Measurements from ENCODE around the gene DFFA.
"Not testable (repeated sequence)": the region's sequence is repeated elsewhere in the genome, so short reads cannot be mapped to it uniquely, and the experiment has no call there.

DFFA gene

DNA sequence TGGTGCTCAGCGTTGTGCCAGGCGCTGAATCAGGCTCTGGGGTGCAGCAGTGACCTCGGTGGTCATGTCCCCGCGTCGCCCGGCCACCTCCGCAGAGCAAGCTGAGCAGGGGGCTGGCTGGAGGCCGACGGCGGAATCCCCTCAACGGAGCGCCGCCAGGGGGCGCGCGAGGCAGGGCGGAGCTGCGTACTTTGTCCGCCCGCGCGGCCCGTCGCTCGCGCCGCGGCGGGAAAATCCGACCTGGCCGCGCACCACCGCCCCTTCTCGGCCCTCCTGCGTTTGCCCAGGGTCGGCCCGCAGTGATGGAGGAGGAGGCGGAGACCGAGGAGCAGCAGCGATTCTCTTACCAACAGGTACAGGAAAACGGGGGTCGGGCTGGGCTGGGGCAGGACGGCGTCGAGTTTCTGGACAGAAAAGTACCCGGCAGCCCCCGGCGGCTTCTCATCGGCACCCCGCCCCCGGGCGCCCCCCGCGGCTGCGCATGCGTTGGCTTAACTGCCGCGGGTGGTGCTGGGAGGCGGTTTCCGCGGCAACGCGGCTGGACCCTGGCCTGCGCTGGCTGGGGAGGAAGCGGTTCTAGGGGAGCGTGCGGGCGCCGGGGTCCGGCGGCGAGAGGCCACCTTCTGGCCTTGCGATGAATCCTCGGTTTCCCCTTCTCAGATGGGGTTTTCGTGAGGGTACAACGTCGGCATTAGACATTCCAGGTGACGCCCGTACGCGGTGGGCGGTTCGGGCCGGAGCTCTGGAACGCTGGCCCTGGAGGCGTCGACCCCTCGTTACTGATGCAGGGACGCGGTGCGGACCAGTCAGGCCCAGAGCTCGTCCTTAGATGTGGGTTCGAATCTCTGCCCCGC lies 41.9 kb downstream of the DFFA start, which contains the start of gene CENPS:
Gene CENPS (plus strand): TSS at position 218 of the 854 bp plus-strand sequence. CDS start 85 bp downstream, at position 303.
- DNase-seq (ENCODE audit: low spot score), result peak; percentile 83

DNA sequence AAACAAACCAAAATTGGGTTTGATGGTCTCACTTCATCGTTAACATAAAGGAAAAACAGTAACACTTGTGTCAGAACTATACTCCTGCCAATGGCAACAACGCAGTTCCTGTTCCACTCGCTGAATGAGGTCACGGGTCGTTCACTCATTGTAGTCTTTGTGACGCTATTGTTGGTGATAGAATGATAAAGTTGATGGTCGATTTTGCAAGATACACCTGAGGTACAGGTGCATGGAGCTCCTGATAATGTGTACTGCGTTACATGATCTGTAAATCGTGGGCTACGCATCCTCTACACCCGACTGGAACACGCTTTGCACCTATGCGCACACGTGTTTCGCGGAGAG lies 42.5 kb downstream of the DFFA start:
- no peak for DNase-seq (ENCODE audit: low spot score)

DNA sequence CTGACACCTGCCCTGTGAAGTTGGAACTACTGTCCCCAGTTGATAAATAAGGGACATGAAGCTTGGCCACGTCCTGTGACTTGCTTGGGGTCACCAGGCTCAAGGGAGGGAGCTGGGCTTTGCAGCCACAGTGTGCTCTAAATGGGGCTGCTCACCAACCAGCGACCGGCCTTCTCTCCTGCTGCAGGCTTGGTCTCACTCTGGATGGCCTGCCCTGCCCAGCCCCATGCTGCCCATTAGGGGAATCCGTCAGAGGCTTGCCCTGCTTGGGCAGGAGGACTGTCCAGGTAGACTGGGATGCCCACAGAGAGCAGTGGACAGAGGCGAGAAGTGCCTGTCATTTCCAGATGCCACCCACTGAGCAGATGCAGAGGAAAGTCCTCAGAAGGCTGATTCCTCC lies 43.3 kb downstream of the DFFA start:
- DNase-seq (ENCODE audit: low spot score), result no peak

DNA sequence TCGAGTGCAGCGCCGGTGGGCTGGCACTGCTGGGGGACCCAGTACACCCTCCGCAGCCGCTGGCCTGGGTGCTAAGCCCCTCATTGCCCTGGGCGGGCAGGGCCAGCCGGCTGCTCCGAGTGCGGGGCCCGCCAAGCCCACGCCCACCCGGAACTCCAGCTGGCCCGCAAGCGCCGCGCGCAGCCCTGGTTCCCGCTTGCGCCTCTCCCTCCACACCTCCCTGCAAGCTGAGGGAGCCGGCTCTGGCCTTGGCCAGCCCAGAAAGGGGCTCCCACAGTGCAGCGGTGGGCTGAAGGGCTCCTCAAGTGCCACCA lies 45.8 kb downstream of the DFFA start:
- not testable (repeated sequence) for DNase-seq (ENCODE audit: low spot score)

DNA sequence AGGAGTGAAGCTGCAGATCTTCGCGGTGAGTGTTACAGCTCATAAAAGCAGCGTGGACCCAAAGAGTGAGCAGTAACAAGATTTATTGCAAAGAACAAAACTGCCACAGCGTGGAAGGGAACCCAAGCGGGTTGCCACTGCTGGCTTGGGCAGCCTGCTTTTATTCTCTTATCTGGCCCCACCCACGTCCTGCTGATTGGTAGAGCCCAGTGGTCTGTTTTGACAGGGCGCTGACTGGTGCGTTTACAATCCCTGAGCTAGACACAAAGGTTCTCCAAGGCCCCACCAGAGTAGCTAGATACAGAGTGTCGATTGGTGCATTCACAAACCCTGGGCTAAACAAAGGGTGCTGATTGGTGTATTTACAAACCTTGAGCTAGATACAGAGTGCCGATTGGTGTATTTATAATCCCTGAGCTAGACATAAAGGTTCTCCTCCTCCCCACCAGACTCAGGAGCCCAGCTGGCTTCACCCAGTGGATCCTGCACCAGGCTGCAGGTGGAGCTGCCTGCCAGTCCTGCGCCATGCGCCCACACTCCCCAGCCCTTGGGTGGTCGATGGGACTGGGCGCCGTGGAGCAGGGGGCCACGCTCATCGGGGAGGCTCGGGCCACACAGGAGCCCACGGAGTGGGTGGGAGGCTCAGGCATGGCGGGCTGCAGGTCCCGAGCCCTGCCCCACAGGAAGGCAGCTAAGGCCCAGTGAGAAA lies 46.3 kb downstream of the DFFA start:
- DNase-seq (ENCODE audit: low spot score), result not testable (repeated sequence)

DNA sequence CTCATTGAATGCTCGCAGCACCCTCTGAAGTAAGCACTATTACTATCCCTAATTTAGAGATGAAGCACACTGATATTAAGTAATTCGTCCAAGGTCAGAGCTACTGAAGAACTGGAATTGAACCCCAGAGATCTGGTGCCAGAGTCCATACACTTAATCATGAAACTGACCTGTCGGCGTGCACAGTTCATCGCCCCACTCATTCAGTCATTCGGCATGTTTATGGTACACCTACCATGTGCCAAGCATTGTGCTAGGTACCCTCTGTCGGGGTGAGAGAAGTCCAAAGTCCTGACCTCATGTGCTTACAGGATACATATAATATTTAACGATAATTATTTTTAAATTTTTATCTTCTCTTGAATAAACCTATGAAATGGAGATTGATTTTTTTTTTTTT lies 47.7 kb downstream of the DFFA start:
- DNase-seq (ENCODE audit: low spot score), result no peak

DNA sequence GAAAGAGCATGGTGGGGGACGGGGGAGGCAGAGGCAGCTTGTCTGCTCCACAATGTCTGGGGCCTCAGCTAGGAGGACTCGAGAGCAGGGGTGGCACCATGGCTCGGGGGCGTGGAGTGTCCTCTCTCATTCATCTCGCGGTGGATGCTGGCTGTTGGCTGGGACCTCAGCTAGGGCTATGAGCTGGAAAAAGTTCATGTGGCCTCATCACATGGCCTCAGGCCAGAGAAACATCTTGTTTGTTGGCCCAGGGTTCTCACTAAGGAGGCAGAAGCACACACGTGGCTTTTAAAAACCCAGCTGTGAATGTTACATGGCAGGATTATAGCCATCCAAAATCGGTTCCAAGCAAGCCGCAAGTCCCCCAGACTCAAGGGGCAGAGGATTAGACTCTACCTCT lies 48.3 kb downstream of the DFFA start:
- DNase-seq (ENCODE audit: low spot score), result no peak

DNA sequence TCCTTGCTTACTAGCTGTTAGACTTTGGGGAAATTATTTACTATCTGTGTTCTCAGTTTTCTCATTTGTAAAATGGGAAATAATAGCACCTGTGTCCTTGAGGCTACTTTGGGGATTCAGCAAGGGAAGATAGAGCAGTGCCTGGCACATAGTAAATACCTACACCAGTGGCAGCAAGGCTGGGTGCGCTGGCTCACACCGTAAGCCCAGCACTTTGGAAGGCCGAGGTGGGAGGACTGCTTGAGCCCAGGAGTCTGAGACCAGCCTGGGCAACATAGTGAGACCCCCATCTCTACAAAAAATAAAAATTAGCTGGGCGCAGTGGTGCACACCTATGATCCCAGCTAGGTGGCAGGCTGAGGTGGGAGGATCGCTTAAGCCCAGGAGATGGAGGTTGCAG lies 50.7 kb downstream of the DFFA start:
- no peak for DNase-seq (ENCODE audit: low spot score)

DNA sequence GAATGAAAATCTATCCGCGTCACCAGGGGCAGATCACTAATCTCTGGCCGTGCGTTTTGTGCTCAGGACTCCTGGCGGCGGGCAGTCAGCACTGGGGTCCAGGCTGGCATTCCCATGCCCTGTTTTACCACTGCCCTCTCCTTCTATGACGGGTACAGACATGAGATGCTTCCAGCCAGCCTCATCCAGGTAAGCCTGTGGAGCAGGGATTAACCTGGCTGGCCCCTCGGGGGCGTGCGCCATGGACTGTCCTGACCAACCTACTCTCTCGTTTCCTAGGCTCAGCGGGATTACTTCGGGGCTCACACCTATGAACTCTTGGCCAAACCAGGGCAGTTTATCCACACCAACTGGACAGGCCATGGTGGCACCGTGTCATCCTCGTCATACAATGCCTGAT lies 53.0 kb downstream of the DFFA start:
- DNase-seq (ENCODE audit: low spot score), result no peak

DNA sequence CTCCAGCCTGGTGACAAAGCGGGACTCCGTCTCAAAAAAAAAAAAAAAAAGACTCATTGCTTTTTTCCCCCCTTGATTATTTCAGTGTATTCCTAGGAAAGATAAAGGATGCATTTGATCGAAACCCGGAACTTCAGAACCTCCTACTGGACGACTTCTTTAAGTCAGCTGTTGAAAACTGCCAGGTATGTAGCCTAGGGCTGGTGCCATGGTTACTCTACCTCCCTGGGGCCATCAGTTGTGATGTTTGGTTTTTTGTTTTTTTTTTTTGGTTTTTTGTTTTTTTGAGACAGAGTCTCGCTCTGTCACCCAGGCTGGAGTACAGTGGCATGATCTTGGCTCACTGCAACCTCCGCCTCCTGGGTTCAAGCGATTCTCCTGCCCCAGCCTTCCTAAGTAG lies 53.6 kb downstream of the DFFA start:
- DNase-seq (ENCODE audit: low spot score), result not testable (repeated sequence)

DNA sequence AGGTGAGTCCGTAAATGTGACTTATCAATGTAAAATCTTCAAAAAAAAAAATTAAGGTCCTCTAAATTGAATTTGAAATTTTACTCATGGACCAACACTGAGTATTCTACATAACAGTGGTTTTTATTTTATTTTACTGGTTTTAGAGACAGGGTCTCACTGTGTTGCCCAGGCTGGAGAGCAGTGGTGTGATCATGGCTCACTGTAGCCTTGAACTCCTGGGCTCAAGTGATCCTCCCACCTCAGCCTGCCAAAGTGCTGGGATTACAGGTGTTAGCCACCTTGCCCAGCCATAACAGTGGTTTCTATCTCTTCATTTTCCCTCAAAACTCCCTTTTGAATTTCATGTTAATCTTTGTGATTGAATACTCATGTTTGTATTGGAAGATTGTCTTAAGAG lies 56.4 kb downstream of the DFFA start:
- not testable (repeated sequence) for DNase-seq (ENCODE audit: low spot score)

DNA sequence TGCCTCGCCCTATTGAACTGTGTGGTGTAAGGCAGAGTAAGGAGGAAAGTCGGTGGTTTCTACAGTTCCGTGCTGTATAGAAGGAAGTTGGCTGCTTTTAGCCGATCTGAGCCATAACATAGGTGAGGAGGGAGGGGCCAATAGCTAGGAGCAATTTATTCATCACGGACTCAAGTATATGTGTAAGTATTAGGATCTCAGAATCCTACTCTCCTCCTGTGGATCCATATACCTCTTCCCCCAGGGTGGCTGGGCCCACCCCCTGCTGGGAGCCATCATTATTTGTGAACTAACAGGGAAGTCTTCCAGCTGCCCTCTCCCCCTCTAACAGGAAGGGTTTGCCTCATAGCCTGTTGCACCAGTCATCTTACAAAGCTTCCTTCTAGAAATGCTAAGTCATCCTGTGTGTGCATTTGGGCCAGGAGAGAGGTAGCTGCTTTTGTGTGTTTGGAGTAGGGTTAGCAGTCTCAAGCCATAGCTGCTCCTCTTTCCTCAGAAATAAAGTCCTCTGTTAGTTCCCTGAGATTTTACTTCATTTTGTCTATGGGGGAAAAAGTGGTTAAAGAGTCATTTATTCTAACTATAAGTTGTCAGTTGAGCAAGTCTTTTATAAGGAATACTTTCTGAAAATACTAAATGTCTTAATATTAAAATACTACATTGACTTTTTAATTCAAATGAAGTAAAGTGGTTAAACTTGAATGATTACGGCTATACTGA lies 57.0 kb downstream of the DFFA start:
- DNase-seq (ENCODE audit: low spot score), result no peak

DNA sequence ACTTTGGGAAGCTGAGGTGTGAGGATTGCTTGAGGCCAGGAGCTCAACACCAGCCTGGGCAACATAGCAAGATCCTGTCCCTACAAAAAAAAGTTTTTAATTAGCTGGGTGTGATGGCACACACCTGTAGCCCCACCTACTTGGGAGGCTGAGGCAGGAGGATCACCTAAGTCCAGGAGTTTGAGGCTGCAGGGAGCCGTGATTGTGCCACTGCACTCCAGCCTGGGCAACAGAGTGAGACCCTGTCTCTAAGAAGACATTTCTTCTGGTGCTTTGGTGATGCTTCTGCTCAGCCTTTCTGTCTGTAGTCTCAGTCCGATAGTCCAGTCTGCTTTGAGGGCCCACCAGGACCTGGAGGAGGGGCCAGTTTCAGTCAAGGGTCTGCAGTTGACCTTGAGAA lies 65.1 kb downstream of the DFFA start:
- no peak for DNase-seq (ENCODE audit: low spot score)

Measured in cerebellar cortex (tissue), 1 donor.